ENCODE measurements around the gene HBE1.

Gene HBE1

DNA sequence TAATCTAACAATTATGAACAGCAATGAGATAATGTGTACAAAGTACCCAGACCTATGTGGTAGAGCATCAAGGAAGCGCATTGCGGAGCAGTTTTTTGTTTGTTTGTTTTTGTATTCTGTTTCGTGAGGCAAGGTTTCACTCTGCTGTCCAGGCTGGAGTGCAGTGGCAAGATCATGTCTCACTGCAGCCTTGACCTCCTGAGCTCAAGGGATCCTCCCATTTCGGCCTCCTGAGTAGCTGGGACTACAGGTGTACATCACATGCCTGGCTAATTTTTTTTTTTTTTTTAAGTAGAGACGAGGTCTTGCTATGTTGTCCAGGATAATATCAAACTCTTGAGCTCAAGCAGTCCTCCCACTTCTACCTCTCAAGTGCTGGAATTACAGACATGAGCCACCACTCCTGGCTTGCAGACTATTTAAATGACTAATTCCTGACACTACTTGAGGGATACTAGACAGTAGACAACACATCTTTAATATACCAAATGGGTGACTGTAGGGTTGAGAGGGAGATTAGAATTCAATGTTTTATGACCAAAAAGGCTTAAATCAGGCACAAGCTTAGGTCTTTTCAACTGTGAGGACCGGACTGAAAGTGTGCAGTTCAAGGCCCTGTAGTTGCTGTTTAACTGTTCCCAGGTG lies 19.3 kb upstream of the HBE1 start:
- TF ChIP-seq, protein P1, sequence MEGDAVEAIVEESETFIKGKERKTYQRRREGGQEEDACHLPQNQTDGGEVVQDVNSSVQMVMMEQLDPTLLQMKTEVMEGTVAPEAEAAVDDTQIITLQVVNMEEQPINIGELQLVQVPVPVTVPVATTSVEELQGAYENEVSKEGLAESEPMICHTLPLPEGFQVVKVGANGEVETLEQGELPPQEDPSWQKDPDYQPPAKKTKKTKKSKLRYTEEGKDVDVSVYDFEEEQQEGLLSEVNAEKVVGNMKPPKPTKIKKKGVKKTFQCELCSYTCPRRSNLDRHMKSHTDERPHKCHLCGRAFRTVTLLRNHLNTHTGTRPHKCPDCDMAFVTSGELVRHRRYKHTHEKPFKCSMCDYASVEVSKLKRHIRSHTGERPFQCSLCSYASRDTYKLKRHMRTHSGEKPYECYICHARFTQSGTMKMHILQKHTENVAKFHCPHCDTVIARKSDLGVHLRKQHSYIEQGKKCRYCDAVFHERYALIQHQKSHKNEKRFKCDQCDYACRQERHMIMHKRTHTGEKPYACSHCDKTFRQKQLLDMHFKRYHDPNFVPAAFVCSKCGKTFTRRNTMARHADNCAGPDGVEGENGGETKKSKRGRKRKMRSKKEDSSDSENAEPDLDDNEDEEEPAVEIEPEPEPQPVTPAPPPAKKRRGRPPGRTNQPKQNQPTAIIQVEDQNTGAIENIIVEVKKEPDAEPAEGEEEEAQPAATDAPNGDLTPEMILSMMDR (conservative IDR thresholded peaks at IDR 0.05): no peak
- no peak overlapping the region for H3K27ac ChIP-seq

DNA sequence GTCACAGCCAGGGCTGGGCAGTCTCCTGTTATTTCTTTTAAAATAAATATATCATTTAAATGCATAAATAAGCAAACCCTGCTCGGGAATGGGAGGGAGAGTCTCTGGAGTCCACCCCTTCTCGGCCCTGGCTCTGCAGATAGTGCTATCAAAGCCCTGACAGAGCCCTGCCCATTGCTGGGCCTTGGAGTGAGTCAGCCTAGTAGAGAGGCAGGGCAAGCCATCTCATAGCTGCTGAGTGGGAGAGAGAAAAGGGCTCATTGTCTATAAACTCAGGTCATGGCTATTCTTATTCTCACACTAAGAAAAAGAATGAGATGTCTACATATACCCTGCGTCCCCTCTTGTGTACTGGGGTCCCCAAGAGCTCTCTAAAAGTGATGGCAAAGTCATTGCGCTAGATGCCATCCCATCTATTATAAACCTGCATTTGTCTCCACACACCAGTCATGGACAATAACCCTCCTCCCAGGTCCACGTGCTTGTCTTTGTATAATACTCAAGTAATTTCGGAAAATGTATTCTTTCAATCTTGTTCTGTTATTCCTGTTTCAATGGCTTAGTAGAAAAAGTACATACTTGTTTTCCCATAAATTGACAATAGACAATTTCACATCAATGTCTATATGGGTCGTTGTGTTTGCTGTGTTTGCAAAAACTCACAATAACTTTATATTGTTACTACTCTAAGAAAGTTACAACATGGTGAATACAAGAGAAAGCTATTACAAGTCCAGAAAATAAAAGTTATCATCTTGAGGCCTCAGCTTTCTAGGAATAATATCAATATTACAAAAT lies 18.6 kb upstream of the HBE1 start:
- no peak overlapping the region for H3K27ac ChIP-seq
- TF ChIP-seq, protein P1 (conservative IDR thresholded peaks at IDR 0.05): no peak

DNA sequence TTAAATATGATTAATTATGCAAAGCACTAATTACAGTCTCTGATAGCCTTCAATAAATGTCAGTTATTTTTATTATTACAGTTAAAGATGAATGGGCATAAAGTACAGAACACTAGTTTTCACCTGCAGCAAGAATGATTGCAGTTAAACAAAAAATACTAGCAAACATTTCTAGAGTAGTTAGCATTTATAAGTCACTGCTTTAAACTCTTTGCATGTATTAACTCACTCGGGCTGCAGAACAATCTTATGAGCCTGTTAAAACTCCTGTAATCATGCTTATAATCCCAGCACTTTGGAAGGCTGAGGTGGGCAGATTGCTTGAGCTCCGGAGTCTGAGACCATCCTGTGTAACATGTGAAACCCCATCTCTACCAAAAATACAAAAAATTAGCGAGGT lies 17.2 kb upstream of the HBE1 start:
- no peak overlapping the region for H3K27ac ChIP-seq
- TF ChIP-seq, protein P1 (conservative IDR thresholded peaks at IDR 0.05): no peak

DNA sequence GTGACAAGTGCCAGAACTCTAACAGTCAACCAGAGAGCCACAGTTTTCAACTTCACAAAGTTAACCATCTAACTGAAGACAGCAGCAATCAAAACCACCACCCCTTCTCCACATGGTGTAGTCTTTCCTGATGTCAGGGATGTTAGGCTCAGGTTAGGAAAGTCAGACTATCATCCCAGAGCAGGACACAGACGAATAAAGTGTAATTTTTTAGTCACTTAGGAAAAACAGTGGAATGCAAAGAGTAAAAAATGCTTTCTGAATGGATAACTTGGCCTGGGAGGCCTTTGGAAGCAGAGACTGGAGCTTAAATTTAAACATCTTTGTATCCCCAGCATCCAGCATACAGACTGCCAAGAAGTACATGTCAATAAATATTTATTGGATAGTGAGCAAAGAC lies 16.6 kb upstream of the HBE1 start:
- H3K27ac ChIP-seq: no peak overlapping the region

DNA sequence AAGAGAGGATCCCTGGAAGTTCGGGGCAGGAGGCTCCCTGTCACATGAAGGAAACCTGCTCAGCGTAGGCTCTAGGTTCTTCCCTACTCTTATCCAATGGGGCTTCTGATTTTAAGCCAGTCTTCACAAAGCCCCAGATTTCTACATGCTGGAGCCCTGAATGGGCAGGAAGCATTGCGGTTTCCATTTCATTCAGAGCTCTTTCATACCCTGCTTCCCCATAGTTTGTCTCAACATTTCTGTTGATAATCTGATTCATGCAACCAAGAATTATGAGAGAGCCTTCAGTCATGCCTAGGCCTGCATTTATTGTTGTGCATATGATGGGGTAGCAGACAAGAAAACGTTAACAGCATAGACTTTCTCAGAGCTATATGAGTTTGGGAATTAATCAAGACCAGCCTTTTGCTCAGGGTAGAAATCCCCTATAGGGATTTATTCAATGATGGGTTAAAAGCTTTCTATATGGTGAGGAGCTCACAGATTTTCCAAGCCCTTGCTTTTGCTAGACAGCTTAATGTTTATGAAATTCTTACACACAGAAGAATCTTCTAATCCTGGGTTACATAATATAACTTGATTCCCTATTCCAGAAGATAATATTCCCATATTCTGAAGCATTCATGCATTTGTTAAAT lies 16.1 kb upstream of the HBE1 start:
- TF ChIP-seq, protein P1 (conservative IDR thresholded peaks at IDR 0.05): no peak
- no peak overlapping the region for H3K27ac ChIP-seq

More for the DNA sequence above, 16.6 kb upstream of the HBE1 start:
- TF ChIP-seq, protein P1 (conservative IDR thresholded peaks at IDR 0.05): no peak

DNA sequence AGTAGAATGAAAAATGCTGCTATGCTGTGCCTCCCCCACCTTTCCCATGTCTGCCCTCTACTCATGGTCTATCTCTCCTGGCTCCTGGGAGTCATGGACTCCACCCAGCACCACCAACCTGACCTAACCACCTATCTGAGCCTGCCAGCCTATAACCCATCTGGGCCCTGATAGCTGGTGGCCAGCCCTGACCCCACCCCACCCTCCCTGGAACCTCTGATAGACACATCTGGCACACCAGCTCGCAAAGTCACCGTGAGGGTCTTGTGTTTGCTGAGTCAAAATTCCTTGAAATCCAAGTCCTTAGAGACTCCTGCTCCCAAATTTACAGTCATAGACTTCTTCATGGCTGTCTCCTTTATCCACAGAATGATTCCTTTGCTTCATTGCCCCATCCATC lies 14.9 kb upstream of the HBE1 start:
- TF ChIP-seq, protein P1 (conservative IDR thresholded peaks at IDR 0.05): no peak
- H3K27ac ChIP-seq: no peak overlapping the region

DNA sequence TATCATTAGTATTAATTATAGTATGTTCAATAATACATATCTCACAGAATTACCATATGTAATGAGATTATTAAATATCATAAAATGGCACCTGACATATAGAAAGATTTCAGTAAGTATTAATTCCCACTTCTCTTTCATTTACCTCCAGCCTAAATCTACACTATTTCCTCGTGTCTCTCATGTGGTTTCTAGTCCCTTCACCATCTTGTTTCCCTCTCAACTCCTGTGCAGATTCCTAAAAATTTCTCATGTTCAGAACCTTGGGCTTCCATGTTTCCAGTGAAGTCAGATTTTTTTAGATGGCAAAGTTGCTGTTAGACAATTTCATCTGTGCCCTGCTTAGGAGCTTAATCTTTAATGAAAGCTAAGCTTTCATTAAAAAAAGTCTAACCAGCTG lies 14.1 kb upstream of the HBE1 start:
- TF ChIP-seq, protein P1 (conservative IDR thresholded peaks at IDR 0.05): no peak
- H3K27ac ChIP-seq: no peak overlapping the region
